ENCODE results near the gene COL21A1.
"Not testable (repeated sequence)": the region's sequence is repeated elsewhere in the genome, so short reads cannot be mapped to it uniquely, and the experiment has no call there.

COL21A1 gene

GRCh38 chr6:56270812-56271441 lies 23.5 kb upstream of the COL21A1 start:
- Histone ChIP-seq H3K27ac (ENCODE audit: low read length) (no peak overlapping the region), H3K4me3 (ENCODE audit: low read length in 2 of 2) (no peak overlapping the region), H3K4me1 (ENCODE audit: control insufficient read depth, insufficient read depth, low read length) (no peaks in the 10 kb centered on the region), H3K9me3 (ENCODE audit: control insufficient read depth in 2 of 2, low read length in 2 of 2) (peaks cover 2 to 8% of the 10 kb centered on the region in 2 donors), H3K36me3 (ENCODE audit: control insufficient read depth in 2 of 2, insufficient read depth in 2 of 2, low read length in 2 of 2) (no peaks in the 10 kb centered on the region), H3K9ac (ENCODE audit: low read length in 2 of 2) (no peak overlapping the region), H3K27me3 (ENCODE audit: control insufficient read depth in 1 of 2, insufficient read depth in 2 of 2, low read length in 2 of 2) (no peaks in the 10 kb centered on the region)

GRCh38 chr6:56268266-56268665 lies 20.9 kb upstream of the COL21A1 start:
- H3K9me3 ChIP-seq (ENCODE audit: control insufficient read depth in 2 of 2, low read length in 2 of 2): peaks cover 2 to 8% of the 10 kb centered on the region in 2 donors
- no peak overlapping the region for H3K9ac ChIP-seq (ENCODE audit: low read length in 2 of 2)
- H3K27ac ChIP-seq (ENCODE audit: low read length): no peak overlapping the region
- no peak overlapping the region for H3K4me3 ChIP-seq (ENCODE audit: low read length in 2 of 2)
- no peaks in the 10 kb centered on the region for H3K27me3 ChIP-seq (ENCODE audit: control insufficient read depth in 1 of 2, insufficient read depth in 2 of 2, low read length in 2 of 2)
- H3K4me1 ChIP-seq (ENCODE audit: control insufficient read depth, insufficient read depth, low read length): no peaks in the 10 kb centered on the region
- no peaks in the 10 kb centered on the region for H3K36me3 ChIP-seq (ENCODE audit: control insufficient read depth in 2 of 2, insufficient read depth in 2 of 2, low read length in 2 of 2)

- Histone ChIP-seq H3K9me3 (ENCODE audit: control insufficient read depth in 2 of 2, low read length in 2 of 2) (peaks cover 2 to 4% of the 10 kb centered on the region in 2 donors), H3K36me3 (ENCODE audit: control insufficient read depth in 2 of 2, insufficient read depth in 2 of 2, low read length in 2 of 2) (no peaks in the 10 kb centered on the region), H3K4me1 (ENCODE audit: control insufficient read depth, insufficient read depth, low read length) (no peaks in the 10 kb centered on the region), H3K9ac (ENCODE audit: low read length in 2 of 2) (no peak overlapping the region), H3K27me3 (ENCODE audit: control insufficient read depth in 1 of 2, insufficient read depth in 2 of 2, low read length in 2 of 2) (no peaks in the 10 kb centered on the region), H3K27ac (ENCODE audit: low read length) (no peak overlapping the region), H3K4me3 (ENCODE audit: low read length in 2 of 2) (no peak overlapping the region)
Observed at GRCh38 chr6:56266011-56266410, 18.6 kb upstream of the COL21A1 start.

GRCh38 chr6:56263596-56264315 lies 16.4 kb upstream of the COL21A1 start:
- no peaks in the 10 kb centered on the region for H3K4me1 ChIP-seq (ENCODE audit: control insufficient read depth, insufficient read depth, low read length)
- no peaks in the 10 kb centered on the region for H3K36me3 ChIP-seq (ENCODE audit: control insufficient read depth in 2 of 2, insufficient read depth in 2 of 2, low read length in 2 of 2)
- no peaks in the 10 kb centered on the region for H3K9me3 ChIP-seq (ENCODE audit: control insufficient read depth in 2 of 2, low read length in 2 of 2)
- H3K27me3 ChIP-seq (ENCODE audit: control insufficient read depth in 1 of 2, insufficient read depth in 2 of 2, low read length in 2 of 2): no peaks in the 10 kb centered on the region
- no peak overlapping the region for H3K9ac ChIP-seq (ENCODE audit: low read length in 2 of 2)
- no peak overlapping the region for H3K4me3 ChIP-seq (ENCODE audit: low read length in 2 of 2)
- H3K27ac ChIP-seq (ENCODE audit: low read length): no peak overlapping the region

- H3K9ac ChIP-seq (ENCODE audit: low read length in 2 of 2); H3K27me3 ChIP-seq (ENCODE audit: control insufficient read depth in 1 of 2, insufficient read depth in 2 of 2, low read length in 2 of 2); H3K4me1 ChIP-seq (ENCODE audit: control insufficient read depth, insufficient read depth, low read length); H3K9me3 ChIP-seq (ENCODE audit: control insufficient read depth in 2 of 2, low read length in 2 of 2); H3K36me3 ChIP-seq (ENCODE audit: control insufficient read depth in 2 of 2, insufficient read depth in 2 of 2, low read length in 2 of 2); H3K4me3 ChIP-seq (ENCODE audit: low read length in 2 of 2); H3K27ac ChIP-seq (ENCODE audit: low read length): not testable (repeated sequence)
Observed at GRCh38 chr6:56260593-56260992, 13.2 kb upstream of the COL21A1 start.

- H3K36me3 ChIP-seq (ENCODE audit: control insufficient read depth in 2 of 2, insufficient read depth in 2 of 2, low read length in 2 of 2): no peaks in the 10 kb centered on the region
- no peak overlapping the region for H3K4me3 ChIP-seq (ENCODE audit: low read length in 2 of 2)
- no peak overlapping the region for H3K27ac ChIP-seq (ENCODE audit: low read length)
- no peaks in the 10 kb centered on the region for H3K9me3 ChIP-seq (ENCODE audit: control insufficient read depth in 2 of 2, low read length in 2 of 2)
- H3K27me3 ChIP-seq (ENCODE audit: control insufficient read depth in 1 of 2, insufficient read depth in 2 of 2, low read length in 2 of 2): no peaks in the 10 kb centered on the region
- no peak overlapping the region for H3K9ac ChIP-seq (ENCODE audit: low read length in 2 of 2)
- no peaks in the 10 kb centered on the region for H3K4me1 ChIP-seq (ENCODE audit: control insufficient read depth, insufficient read depth, low read length)
Observed at GRCh38 chr6:56259234-56260077, 12.1 kb upstream of the COL21A1 start.

- Histone ChIP-seq H3K27me3 (ENCODE audit: control insufficient read depth in 1 of 2, insufficient read depth in 2 of 2, low read length in 2 of 2) (no peaks in the 10 kb centered on the region), H3K4me1 (ENCODE audit: control insufficient read depth, insufficient read depth, low read length) (no peaks in the 10 kb centered on the region), H3K27ac (ENCODE audit: low read length) (no peak overlapping the region), H3K4me3 (ENCODE audit: low read length in 2 of 2) (no peak overlapping the region), H3K36me3 (ENCODE audit: control insufficient read depth in 2 of 2, insufficient read depth in 2 of 2, low read length in 2 of 2) (no peaks in the 10 kb centered on the region), H3K9me3 (ENCODE audit: control insufficient read depth in 2 of 2, low read length in 2 of 2) (no peaks in the 10 kb centered on the region), H3K9ac (ENCODE audit: low read length in 2 of 2) (no peak overlapping the region)
Observed at GRCh38 chr6:56255349-56255748, 8.0 kb upstream of the COL21A1 start.

- Histone ChIP-seq H3K9me3 (ENCODE audit: control insufficient read depth in 2 of 2, low read length in 2 of 2) (no peaks in the 10 kb centered on the region), H3K4me1 (ENCODE audit: control insufficient read depth, insufficient read depth, low read length) (peaks cover 5% of the 10 kb centered on the region), H3K4me3 (ENCODE audit: low read length in 2 of 2) (no peak overlapping the region), H3K36me3 (ENCODE audit: control insufficient read depth in 2 of 2, insufficient read depth in 2 of 2, low read length in 2 of 2) (no peaks in the 10 kb centered on the region), H3K9ac (ENCODE audit: low read length in 2 of 2) (no peak overlapping the region), H3K27me3 (ENCODE audit: control insufficient read depth in 1 of 2, insufficient read depth in 2 of 2, low read length in 2 of 2) (no peaks in the 10 kb centered on the region), H3K27ac (ENCODE audit: low read length) (no peak overlapping the region)
Observed at GRCh38 chr6:56250266-56250665, 2.9 kb upstream of the COL21A1 start.

GRCh38 chr6:56247654-56248122 lies 308 bp upstream of the COL21A1 start:
- H3K27ac ChIP-seq (ENCODE audit: low read length): peak overlapping the region; percentile 62
- peak overlapping the region; percentile 77 to 83 for H3K4me3 ChIP-seq (ENCODE audit: low read length in 2 of 2)
- peak overlapping the region; percentile 52 to 66 for H3K9ac ChIP-seq (ENCODE audit: low read length in 2 of 2)

GRCh38 chr6:56246541-56246880 lies 869 bp downstream of the COL21A1 start:
- peaks cover 13% of the 10 kb centered on the region for H3K4me1 ChIP-seq (ENCODE audit: control insufficient read depth, insufficient read depth, low read length)
- H3K36me3 ChIP-seq (ENCODE audit: control insufficient read depth in 2 of 2, insufficient read depth in 2 of 2, low read length in 2 of 2): no peaks in the 10 kb centered on the region
- H3K27me3 ChIP-seq (ENCODE audit: control insufficient read depth in 1 of 2, insufficient read depth in 2 of 2, low read length in 2 of 2): no peaks in the 10 kb centered on the region
- H3K9ac ChIP-seq (ENCODE audit: low read length in 2 of 2): peak overlapping the region; percentile 52 to 66
- no peaks in the 10 kb centered on the region for H3K9me3 ChIP-seq (ENCODE audit: control insufficient read depth in 2 of 2, low read length in 2 of 2)
- peak overlapping the region; percentile 77 to 83 for H3K4me3 ChIP-seq (ENCODE audit: low read length in 2 of 2)
- peak overlapping the region; percentile 62 for H3K27ac ChIP-seq (ENCODE audit: low read length)

More at GRCh38 chr6:56247654-56248122, 308 bp upstream of the COL21A1 start:
- Histone ChIP-seq H3K27me3 (ENCODE audit: control insufficient read depth in 1 of 2, insufficient read depth in 2 of 2, low read length in 2 of 2) (no peaks in the 10 kb centered on the region), H3K36me3 (ENCODE audit: control insufficient read depth in 2 of 2, insufficient read depth in 2 of 2, low read length in 2 of 2) (no peaks in the 10 kb centered on the region), H3K4me1 (ENCODE audit: control insufficient read depth, insufficient read depth, low read length) (peaks cover 12% of the 10 kb centered on the region), H3K9me3 (ENCODE audit: control insufficient read depth in 2 of 2, low read length in 2 of 2) (no peaks in the 10 kb centered on the region)

Measured in stomach smooth muscle (tissue), 2 donors.